Endothelial cell of umbilical vein (primary cell): ENCODE results near the gene SPAG5. TPM values are rescaled to one million over a fixed set of nuclear protein-coding genes. Genes with fewer than 3 reads are reported as not detected.

Experiments
- BruUV-seq: library from RNA; stranded (reverse); fragments of 400-500 nt; replicated peaks from 2 replicates; lab custom pipeline; 2021; lab: Mats Ljungman, UMichigan
- CTCF ChIA-PET: fragments of 300-600, 350-600 bp; sonication (Branson Sonifier 250); formaldehyde crosslinking; loops from one replicate; lab custom pipeline; 2021; ENCODE audit warnings: antibody characterized with exemption, inconsistent platforms; lab: Charles Lee
- POLR2A ChIA-PET: fragments of 300-600, 350-600 bp; sonication (Branson Sonifier 250); formaldehyde crosslinking; loops from one replicate; lab custom pipeline; 2021; ENCODE audit warnings: antibody characterized with exemption, inconsistent platforms; lab: Charles Lee
- DNase-seq: peaks from one replicate; pipeline ENCODE4 v3.0.0-alpha.2; 2011; ENCODE audit warnings: low read depth, low spot score
- FAIRE-seq: peaks from 2 replicates; lab custom pipeline; 2011; peaks lifted over from hg19 to GRCh38; lab: Jason Lieb, UNC
- H2AFZ ChIP-seq: 2 replicates; pipeline ENCODE4 v1.6.0; 2012; ENCODE audit warnings: low read depth, low read length, control low read depth, inconsistent platforms
- H3K27ac ChIP-seq: 2 replicates; pipeline ENCODE4 v1.5.1; 2011; ENCODE audit warnings: low read depth, mild to moderate bottlenecking, control low read depth, low read length, moderate library complexity; ENCODE audit not compliant: insufficient read depth
- H3K27me3 ChIP-seq, 2 experiments: 2 replicates each; pipeline versions ENCODE4 v1.6.0 to v1.6.1; 2011; ENCODE audit warnings: low read length in 2 of 2, mixed read lengths in 1 of 2; ENCODE audit not compliant: control insufficient read depth in 2 of 2, insufficient read depth in 2 of 2
- H3K36me3 ChIP-seq, 2 experiments: 2 replicates in 1 of 2; 3 replicates in 1 of 2; pipeline ENCODE4 v1.5.1; 2011; ENCODE audit warnings: low read length in 2 of 2, mild to moderate bottlenecking in 1 of 2, moderate library complexity in 1 of 2; ENCODE audit not compliant: control insufficient read depth in 2 of 2, insufficient read depth in 2 of 2; ENCODE audit errors: extremely low read depth in 1 of 2
- H3K4me1 ChIP-seq: 3 replicates; pipeline ENCODE4 v1.5.1; 2011; ENCODE audit warnings: mild to moderate bottlenecking, low read length; ENCODE audit not compliant: control insufficient read depth, insufficient read depth; ENCODE audit errors: extremely low read depth
- H3K4me2 ChIP-seq: 2 replicates; pipeline ENCODE4 v1.6.1; 2011; ENCODE audit warnings: low read length, control low read depth, mixed read lengths; ENCODE audit not compliant: insufficient read depth
- H3K4me3 ChIP-seq, 3 experiments: fragments of 200-600 bp in 1 of 3; sonication (generic), shearing (Covaris generic) in 1 of 3; replicated peaks in 1 of 3; 2 replicates each; pipeline ENCODE4 v1.5.1; 2011 to 2016; ENCODE audit warnings: control low read depth in 3 of 3, low read length in 3 of 3, mild to moderate bottlenecking in 2 of 3, inconsistent platforms in 1 of 3, low read depth in 1 of 3, moderate library complexity in 1 of 3; ENCODE audit not compliant: insufficient read depth in 1 of 3
- H3K79me2 ChIP-seq: 2 replicates; pipeline ENCODE4 v1.6.0; 2012; ENCODE audit warnings: low read length, inconsistent platforms; ENCODE audit not compliant: control insufficient read depth, insufficient read depth
- H3K9ac ChIP-seq: replicated peaks from 2 replicates; pipeline ENCODE3; 2011; ENCODE audit warnings: low read length, control low read depth; ENCODE audit not compliant: insufficient read depth; ENCODE audit errors: extremely low read depth
- H3K9me1 ChIP-seq: replicated peaks from 3 replicates; pipeline ENCODE4 v1.6.0; 2011; ENCODE audit warnings: mild to moderate bottlenecking, low read length; ENCODE audit not compliant: control insufficient read depth, insufficient read depth; ENCODE audit errors: extremely low read depth
- H3K9me3 ChIP-seq: replicated peaks from 2 replicates; pipeline ENCODE4 v1.5.1; 2012; ENCODE audit warnings: low read length, inconsistent platforms; ENCODE audit not compliant: control insufficient read depth, insufficient read depth
- H4K20me1 ChIP-seq: replicated peaks from 2 replicates; pipeline ENCODE3; 2011; ENCODE audit warnings: mild to moderate bottlenecking, low read length; ENCODE audit not compliant: control insufficient read depth, insufficient read depth; ENCODE audit errors: extremely low read depth
- CTCF ChIP-seq, 2 donors: IDR thresholded peaks; 1 replicate in 1 of 2; 2 replicates in 1 of 2; pipeline ENCODE4 v1.5.1; 2011; ENCODE audit warnings: low read length in 2 of 2, mild to moderate bottlenecking in 2 of 2, moderate library complexity in 2 of 2, control low read depth in 1 of 2, inconsistent platforms in 1 of 2, low read depth in 1 of 2; ENCODE audit not compliant: insufficient read depth in 1 of 2; ENCODE audit errors: extremely low read depth in 1 of 2
- EZH2 ChIP-seq: IDR thresholded peaks from 2 replicates; pipeline ENCODE4 v1.6.1; 2012; ENCODE audit warnings: borderline replicate concordance, low read depth, mild to moderate bottlenecking, moderate library complexity, low read length, inconsistent platforms; ENCODE audit not compliant: severe bottlenecking
- FOS ChIP-seq: IDR thresholded peaks from 2 replicates; pipeline ENCODE4 v1.6.1; 2011; ENCODE audit warnings: mild to moderate bottlenecking, low read length, moderate library complexity, borderline replicate concordance; ENCODE audit not compliant: insufficient read depth
- GATA2 ChIP-seq: IDR thresholded peaks from 2 replicates; pipeline ENCODE4 v1.7.0; 2011; ENCODE audit warnings: low read depth, mild to moderate bottlenecking, moderate library complexity, mixed read lengths, low read length; ENCODE audit not compliant: insufficient read length, insufficient read depth
- JUN ChIP-seq: IDR thresholded peaks from 2 replicates; pipeline ENCODE4 v1.6.1; 2011; ENCODE audit warnings: borderline replicate concordance, low read depth; ENCODE audit not compliant: insufficient read length, insufficient read depth
- MAX ChIP-seq: IDR thresholded peaks from 2 replicates; pipeline ENCODE4 v1.6.1; 2011; ENCODE audit not compliant: insufficient read depth, insufficient read length
- MYC ChIP-seq: IDR thresholded peaks from one replicate; pipeline ENCODE4 v1.6.1; 2011; ENCODE audit warnings: mild to moderate bottlenecking, low read depth, low read length
- POLR2A ChIP-seq: IDR thresholded peaks from 2 replicates; pipeline ENCODE4 v1.6.1; 2012; ENCODE audit warnings: low read depth, mild to moderate bottlenecking, control low read depth, low read length
- POLR2AphosphoS5 ChIP-seq: IDR thresholded peaks from 2 replicates; pipeline ENCODE4 v1.6.1; 2012; ENCODE audit warnings: low read depth, mild to moderate bottlenecking, control low read depth, low read length, moderate library complexity; ENCODE audit not compliant: insufficient read depth
- dilution Hi-C: fragments of 300-500 bp; cut with MboI; formaldehyde crosslinking; loops from one replicate; pipeline ENCODE4 v1.15.0; 2019; ENCODE audit warnings: low sequenced_read_pairs; ENCODE audit not compliant: extremely low pct_ligation_motif_present
- intact Hi-C: fragments of 100-400 bp; cut with micrococcal nuclease; formaldehyde crosslinking; loops from one replicate; pipeline ENCODE4 v1.10.0; 2022
- polyA plus RNA-seq, 4 experiments: library from polyadenylated mRNA; depleted of rRNA in 3 of 4; stranded (reverse) in 3 of 4; unstranded in 1 of 4; fragments of >200 nt; gene quantifications; 2 replicates each; pipeline versions ENCODE4 v1.2.1 to v1.2.3, GENCODE V29; 2011 to 2012; ENCODE audit warnings: missing spikeins in 1 of 4
- total RNA-seq: library from RNA; stranded (reverse); gene quantifications from 2 replicates; pipeline ENCODE4 v1.2.3, GENCODE V29; 2021

Gene SPAG5
- total and polyA plus RNA-seq, 2 donors (not counting 3 experiments of a cell fraction or from before 2014, with no cell fraction given), result 31.7 to 85.4 TPM

GRCh38 chr17:28620010-28620409 is 21.2 kb upstream of the SPAG5 start:
- dilution Hi-C loops (no loop called here), intact Hi-C loops (no loop called here)
- ChIA-PET CTCF (interaction anchor here (3.8 kb wide), 1 partner anchor 8 kb away, joined by 21 read pairs; no protein-coding TSS in a partner anchor), POLR2A (no interaction called here)
- no peak overlapping the region for H3K4me3 ChIP-seq
- no peak overlapping the region for H3K27ac ChIP-seq
- H3K9ac ChIP-seq, result no peak overlapping the region
- FAIRE-seq (no peak), DNase-seq (no peak)
- no peaks in the 10 kb centered on the region for H3K9me3 ChIP-seq
- no TSS peak for BruUV-seq
- no peaks in the 10 kb centered on the region for H3K79me2 ChIP-seq
- H3K4me2 ChIP-seq, result no peak overlapping the region
- H2AFZ ChIP-seq, result no peak overlapping the region
- no peaks in the 10 kb centered on the region for H3K4me1 ChIP-seq
- TF ChIP-seq POLR2A, result no peak
- TF ChIP-seq EZH2, result no peak
- TF ChIP-seq POLR2AphosphoS5, result no peak
- no peak for TF ChIP-seq MYC
- TF ChIP-seq FOS, result no peak
- no peak for TF ChIP-seq JUN
- no peak for TF ChIP-seq CTCF (IDR thresholded peaks at IDR 0.05; ENCODE audit: extremely low read depth in 1 of 2, insufficient read depth in 1 of 2, low read depth in 1 of 2, low read length in 2 of 2)
- TF ChIP-seq GATA2, result no peak
- TF ChIP-seq MAX, result no peak
- H3K9me1 ChIP-seq, result no peaks in the 10 kb centered on the region
- no peaks in the 10 kb centered on the region for H3K27me3 ChIP-seq
- peaks cover 42 to 63% of the 10 kb centered on the region in 2 experiments for H3K36me3 ChIP-seq
- H4K20me1 ChIP-seq, result no peaks in the 10 kb centered on the region
